H9 (cell line): ENCODE measurements around the gene ANKRD12. TPM values are rescaled to one million over a fixed set of nuclear protein-coding genes. Genes with fewer than 3 reads are reported as not detected.

Experiments used
- DNase-seq: peaks from one replicate; pipeline ENCODE4 v3.0.0-alpha.2; 2017
- H2AFZ ChIP-seq: one replicate; pipeline ENCODE4 v1.6.1; 2013; ENCODE audit warnings: mild to moderate bottlenecking, low read length, control low read depth, moderate library complexity
- H2AK5ac ChIP-seq: 2 replicates; pipeline ENCODE4 v1.6.1; 2013; ENCODE audit warnings: low read length, control low read depth, mixed read lengths; ENCODE audit not compliant: insufficient read length
- H2BK120ac ChIP-seq: one replicate; pipeline ENCODE4 v1.6.1; 2013; ENCODE audit warnings: low read depth, mild to moderate bottlenecking, low read length, control low read depth, inconsistent platforms; ENCODE audit not compliant: poor library complexity, severe bottlenecking
- H2BK12ac ChIP-seq: 2 replicates; pipeline ENCODE4 v1.6.1; 2013; ENCODE audit warnings: low read length, control low read depth, mixed read lengths, low read depth; ENCODE audit not compliant: insufficient read length
- H2BK15ac ChIP-seq: 2 replicates; pipeline ENCODE4 v1.6.1; 2013; ENCODE audit warnings: low read depth, low read length, control low read depth
- H2BK20ac ChIP-seq: one replicate; pipeline ENCODE4 v1.6.1; 2013; ENCODE audit warnings: low read depth, mild to moderate bottlenecking, low read length, control low read depth, inconsistent platforms; ENCODE audit not compliant: poor library complexity, severe bottlenecking
- H2BK5ac ChIP-seq: 2 replicates; pipeline ENCODE4 v1.6.1; 2013; ENCODE audit warnings: low read length, control low read depth, mixed read lengths; ENCODE audit not compliant: insufficient read length
- H3K14ac ChIP-seq: 2 replicates; pipeline ENCODE4 v1.6.1; 2013; ENCODE audit warnings: low read length, control low read depth; ENCODE audit not compliant: insufficient read depth
- H3K18ac ChIP-seq: 2 replicates; pipeline ENCODE4 v1.6.1; 2013; ENCODE audit warnings: low read depth, mild to moderate bottlenecking, mixed read lengths, low read length, control low read depth; ENCODE audit not compliant: insufficient read length
- H3K23ac ChIP-seq: 2 replicates; pipeline ENCODE4 v1.6.1; 2013; ENCODE audit warnings: low read length, control low read depth, mixed read lengths, low read depth; ENCODE audit not compliant: insufficient read length
- H3K23me2 ChIP-seq: 2 replicates; pipeline ENCODE4 v1.6.1; 2013; ENCODE audit warnings: low read depth, mild to moderate bottlenecking, mixed read lengths, low read length, control low read depth; ENCODE audit not compliant: insufficient read length, poor library complexity, severe bottlenecking
- H3K27ac ChIP-seq: 2 replicates; pipeline ENCODE4 v1.5.1; 2013; ENCODE audit warnings: low read length, control low read depth, mixed read lengths, low read depth; ENCODE audit not compliant: insufficient read length
- H3K27me3 ChIP-seq: 2 replicates; pipeline ENCODE4 v1.6.1; 2013; ENCODE audit warnings: low read length, control low read depth, inconsistent platforms; ENCODE audit not compliant: insufficient read depth
- H3K4ac ChIP-seq: 2 replicates; pipeline ENCODE4 v1.6.1; 2013; ENCODE audit warnings: low read depth, mild to moderate bottlenecking, control low read depth, inconsistent platforms, low read length, moderate library complexity
- H3K4me1 ChIP-seq: 2 replicates; pipeline ENCODE4 v1.6.1; 2013; ENCODE audit warnings: low read length, control low read depth, inconsistent platforms; ENCODE audit not compliant: insufficient read depth
- H3K4me2 ChIP-seq: 2 replicates; pipeline ENCODE4 v1.6.1; 2013; ENCODE audit warnings: low read length, control low read depth, mixed read lengths; ENCODE audit not compliant: insufficient read length, insufficient read depth
- H3K56ac ChIP-seq: 2 replicates; pipeline ENCODE4 v1.6.1; 2013; ENCODE audit warnings: low read depth, mild to moderate bottlenecking, mixed read lengths, low read length, control low read depth; ENCODE audit not compliant: insufficient read length
- H3K79me1 ChIP-seq: 2 replicates; pipeline ENCODE4 v1.6.1; 2013; ENCODE audit warnings: low read depth, mild to moderate bottlenecking, moderate library complexity, low read length, control low read depth, inconsistent platforms; ENCODE audit not compliant: insufficient read depth, poor library complexity, severe bottlenecking
- H3K79me2 ChIP-seq: 2 replicates; pipeline ENCODE4 v1.6.1; 2013; ENCODE audit warnings: low read length, control low read depth, inconsistent platforms; ENCODE audit not compliant: insufficient read depth
- H3K9ac ChIP-seq: 2 replicates; pipeline ENCODE4 v1.6.1; 2013; ENCODE audit warnings: low read length, control low read depth, mixed read lengths; ENCODE audit not compliant: insufficient read length; ENCODE audit errors: extremely low read depth
- H3K9me3 ChIP-seq: one replicate; pipeline ENCODE4 v1.6.1; 2013; ENCODE audit warnings: low read depth, low read length, inconsistent platforms; ENCODE audit not compliant: control insufficient read depth
- H3T11ph ChIP-seq: one replicate; pipeline ENCODE4 v1.6.1; 2013; ENCODE audit warnings: mild to moderate bottlenecking, low read length, control low read depth, inconsistent platforms
- H4K20me1 ChIP-seq: one replicate; pipeline ENCODE4 v1.6.1; 2013; ENCODE audit not compliant: control insufficient read depth, insufficient read length, insufficient read depth
- H4K5ac ChIP-seq: 2 replicates; pipeline ENCODE4 v1.6.1; 2013; ENCODE audit warnings: low read depth, mild to moderate bottlenecking, mixed read lengths, low read length, control low read depth; ENCODE audit not compliant: insufficient read length
- H4K8ac ChIP-seq: replicated peaks from 2 replicates; pipeline ENCODE4 v1.6.1; 2013; ENCODE audit warnings: low read length, control low read depth, mixed read lengths, low read depth; ENCODE audit not compliant: insufficient read length
- H4K91ac ChIP-seq: 2 replicates; pipeline ENCODE4 v1.6.1; 2013; ENCODE audit warnings: low read depth, mild to moderate bottlenecking, moderate library complexity, mixed read lengths, low read length, control low read depth; ENCODE audit not compliant: insufficient read length
- H3K27ac Mint-ChIP-seq, 3 experiments: 2 replicates in 2 of 3; 3 replicates in 1 of 3; pipeline ENCODE4 v1.8.0; 2020 to 2021; ENCODE audit warnings: mixed read lengths in 3 of 3, mild to moderate bottlenecking in 1 of 3, moderate library complexity in 1 of 3
- H3K27me3 Mint-ChIP-seq: 2 replicates; pipeline ENCODE4 v1.8.0; 2021; ENCODE audit warnings: low read depth, mild to moderate bottlenecking, moderate library complexity, mixed read lengths
- H3K36me3 Mint-ChIP-seq, 3 experiments: 2 replicates in 2 of 3; 3 replicates in 1 of 3; pipeline ENCODE4 v1.8.0; 2020 to 2021; ENCODE audit warnings: low read depth in 3 of 3, mixed read lengths in 3 of 3; ENCODE audit not compliant: insufficient read depth in 1 of 3
- H3K4me1 Mint-ChIP-seq, 2 experiments: 2 replicates each; pipeline ENCODE4 v1.8.0; 2020; ENCODE audit warnings: mixed read lengths in 2 of 2
- H3K4me3 Mint-ChIP-seq, 2 experiments: 2 replicates in 1 of 2; 3 replicates in 1 of 2; pipeline ENCODE4 v1.8.0; 2020 to 2021; ENCODE audit warnings: mild to moderate bottlenecking in 2 of 2, mixed read lengths in 2 of 2, moderate library complexity in 1 of 2
- H3K9me3 Mint-ChIP-seq, 2 experiments: 2 replicates in 1 of 2; 3 replicates in 1 of 2; pipeline ENCODE4 v1.8.0; 2020; ENCODE audit warnings: mild to moderate bottlenecking in 2 of 2, mixed read lengths in 2 of 2, moderate library complexity in 1 of 2
- whole genome bisulfite sequencing: extraction: QIAGEN DNeasy Blood & Tissue Kit; methylation state at CpG from one replicate; pipeline ENCODE4 v1.1.7; 2013; ENCODE audit warnings: missing lambda C conversion rate, low lambda C conversion rate, mixed read lengths; ENCODE audit not compliant: insufficient read length; ENCODE audit errors: extremely low coverage; 5-methylcytosine and 5-hydroxymethylcytosine counted together
- total RNA-seq: library from RNA; stranded (reverse); gene quantifications from 2 replicates; pipeline ENCODE4 v1.2.1, GENCODE V29; 2021
- TF ChIP-seq, protein P1 (sequence below): fragments of 200-600 bp; sonication (generic); conservative IDR thresholded peaks from 3 replicates; pipeline ENCODE4 v1.8.0; 2021; ENCODE audit warnings: antibody characterized with exemption, mild to moderate bottlenecking

The ANKRD12 gene
- total RNA-seq, 1 experiment from 2014 or later = 38.9 TPM

DNA sequence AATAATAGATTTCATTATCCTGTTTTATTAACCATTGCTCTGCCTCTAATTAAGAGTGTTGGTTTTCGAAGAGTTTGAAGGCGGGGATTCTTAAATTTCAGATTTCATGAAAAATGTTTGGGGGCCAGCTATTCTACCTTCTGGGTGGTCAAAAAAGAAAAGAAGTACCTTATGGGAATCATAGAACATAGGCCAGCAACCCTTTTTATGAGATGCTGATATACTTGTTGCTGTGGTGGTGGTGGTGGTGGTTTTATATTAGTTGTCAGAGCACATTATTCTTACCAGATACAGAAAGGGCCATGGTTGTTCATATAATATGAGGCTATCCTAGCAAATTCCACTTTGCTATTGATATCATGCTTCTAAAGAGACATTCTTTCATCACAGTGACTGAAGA lies 4.4 kb downstream of the ANKRD12 start:
- Histone ChIP-seq H3K18ac (no peak overlapping the region), H4K5ac (no peak overlapping the region), H2BK15ac (no peak overlapping the region), H3K79me2 (peaks cover 7% of the 10 kb centered on the region; the same call in 1 of the 2 replicates), H3K79me1 (peaks cover 6% of the 10 kb centered on the region), H3K4me1 (no peaks in the 10 kb centered on the region; the same call in 1 of the 2 replicates), H2AFZ (no peak overlapping the region), H3K14ac (no peak overlapping the region), H3K4me2 (no peak overlapping the region), H4K20me1 (peaks cover 3% of the 10 kb centered on the region), H2AK5ac (no peak overlapping the region), H2BK5ac (no peak overlapping the region), H3K27me3 (no peaks in the 10 kb centered on the region), H3K23me2 (peaks cover 4% of the 10 kb centered on the region), H2BK20ac (no peak overlapping the region), H3K56ac (no peak overlapping the region), H3K9me3 (no peaks in the 10 kb centered on the region), H3K9ac (no peak overlapping the region), H2BK120ac (no peak overlapping the region), H2BK12ac (no peak overlapping the region), H3K23ac (no peak overlapping the region), H3K4ac (no peak overlapping the region), H3K27ac (no peak overlapping the region), H4K8ac (no peak overlapping the region), H4K91ac (no peak overlapping the region), H3T11ph (no peak overlapping the region)
- no CpG with 5 or more reads among the region's 2 CpGs for WGBS
- Mint-ChIP-seq H3K9me3 (no peaks in the 10 kb centered on the region), H3K4me3 (no peak overlapping the region), H3K36me3 (no peaks in the 10 kb centered on the region; a peak in 2 of 7 replicates), H3K4me1 (peaks cover 25 to 32% of the 10 kb centered on the region in 2 experiments), H3K27ac (no peak overlapping the region), H3K27me3 (no peaks in the 10 kb centered on the region)
- TF ChIP-seq, protein P1, sequence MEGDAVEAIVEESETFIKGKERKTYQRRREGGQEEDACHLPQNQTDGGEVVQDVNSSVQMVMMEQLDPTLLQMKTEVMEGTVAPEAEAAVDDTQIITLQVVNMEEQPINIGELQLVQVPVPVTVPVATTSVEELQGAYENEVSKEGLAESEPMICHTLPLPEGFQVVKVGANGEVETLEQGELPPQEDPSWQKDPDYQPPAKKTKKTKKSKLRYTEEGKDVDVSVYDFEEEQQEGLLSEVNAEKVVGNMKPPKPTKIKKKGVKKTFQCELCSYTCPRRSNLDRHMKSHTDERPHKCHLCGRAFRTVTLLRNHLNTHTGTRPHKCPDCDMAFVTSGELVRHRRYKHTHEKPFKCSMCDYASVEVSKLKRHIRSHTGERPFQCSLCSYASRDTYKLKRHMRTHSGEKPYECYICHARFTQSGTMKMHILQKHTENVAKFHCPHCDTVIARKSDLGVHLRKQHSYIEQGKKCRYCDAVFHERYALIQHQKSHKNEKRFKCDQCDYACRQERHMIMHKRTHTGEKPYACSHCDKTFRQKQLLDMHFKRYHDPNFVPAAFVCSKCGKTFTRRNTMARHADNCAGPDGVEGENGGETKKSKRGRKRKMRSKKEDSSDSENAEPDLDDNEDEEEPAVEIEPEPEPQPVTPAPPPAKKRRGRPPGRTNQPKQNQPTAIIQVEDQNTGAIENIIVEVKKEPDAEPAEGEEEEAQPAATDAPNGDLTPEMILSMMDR = no peak
- DNase-seq = no peak
